Activated naive CD4-positive, alpha-beta T cell treated with anti-CD3 and anti-CD28 coated beads, Interleukin-2, amount 50 U/mL, for 16 hours (primary cell): Measurements from ENCODE around the gene SPANXB1.
"Not testable (repeated sequence)": the region's sequence is repeated elsewhere in the genome, so short reads cannot be mapped to it uniquely, and the experiment has no call there.

Experiments
- DNase-seq: peaks from one replicate; pipeline ENCODE4 v3.0.0-alpha.2; 2020

Gene SPANXB1

GRCh38 chrX:141002568-141002967 is at the start of gene SPANXB1:
Gene SPANXB1, plus strand, starts transcription at chrX:141002594. Its CDS starts 100 bp downstream, at chrX:141002694.
- DNase-seq = not testable (repeated sequence)

DNA sequence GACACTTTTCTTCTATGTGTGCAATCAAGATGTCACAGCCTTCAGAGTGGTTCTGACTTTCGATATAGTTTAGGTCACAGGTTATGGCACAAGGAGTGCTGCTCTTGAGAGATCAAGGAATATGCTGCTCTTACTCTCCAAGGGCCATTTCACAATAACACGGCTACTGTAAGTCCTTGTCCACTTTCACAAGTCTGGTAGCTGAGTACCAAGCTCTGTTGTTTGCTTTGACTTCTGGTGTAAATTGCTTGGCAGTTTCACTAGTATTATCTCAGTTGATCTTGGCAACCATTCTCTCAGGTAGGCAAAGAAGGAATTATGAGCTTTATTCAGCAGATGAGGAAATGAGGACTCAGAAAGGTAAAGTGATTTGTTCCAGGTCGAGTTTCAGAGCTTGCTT is 35.4 kb upstream of the SPANXB1 start:
- DNase-seq = no peak

GRCh38 chrX:140971099-140971795 is 31.1 kb upstream of the SPANXB1 start:
- DNase-seq = no peak

DNA sequence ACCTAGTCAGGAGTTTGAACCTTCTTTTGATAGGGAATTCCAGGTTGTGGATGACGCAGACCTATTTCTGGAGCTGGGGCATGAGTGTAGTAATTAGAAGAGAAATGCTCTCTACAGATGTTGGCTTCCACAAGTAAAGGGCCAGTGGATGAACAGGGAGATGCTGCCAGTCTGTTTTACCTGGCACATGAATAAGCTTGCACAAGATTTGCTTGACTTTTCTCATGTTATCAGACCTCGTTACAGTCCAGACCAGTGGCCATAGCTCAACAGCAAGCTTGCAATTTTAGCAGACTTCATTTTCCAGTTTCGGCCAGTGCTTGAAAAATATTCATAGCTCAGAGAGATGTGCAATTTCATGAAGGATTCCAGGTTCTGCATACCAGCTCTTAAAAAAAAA is 26.9 kb upstream of the SPANXB1 start:
- no peak for DNase-seq

DNA sequence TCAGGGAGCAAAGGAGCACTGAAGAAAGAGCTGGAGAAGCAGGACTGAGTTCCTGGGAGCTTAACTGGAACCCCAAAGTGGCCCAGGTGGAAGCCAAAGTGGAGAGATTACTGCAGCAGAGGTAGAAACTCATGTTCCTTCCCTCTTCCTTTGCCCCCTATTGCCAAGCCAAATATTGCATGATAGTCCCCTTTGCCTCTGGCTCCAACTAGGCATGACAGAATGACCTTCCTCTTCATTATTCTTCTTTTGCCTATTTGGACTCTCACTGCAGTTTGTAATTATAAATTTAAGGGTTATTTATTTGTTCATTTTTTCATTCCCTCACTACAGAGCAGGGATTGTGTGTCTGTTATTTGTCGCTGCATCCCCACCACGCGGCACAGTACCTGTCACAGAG is 22.1 kb upstream of the SPANXB1 start:
- DNase-seq = no peak

DNA sequence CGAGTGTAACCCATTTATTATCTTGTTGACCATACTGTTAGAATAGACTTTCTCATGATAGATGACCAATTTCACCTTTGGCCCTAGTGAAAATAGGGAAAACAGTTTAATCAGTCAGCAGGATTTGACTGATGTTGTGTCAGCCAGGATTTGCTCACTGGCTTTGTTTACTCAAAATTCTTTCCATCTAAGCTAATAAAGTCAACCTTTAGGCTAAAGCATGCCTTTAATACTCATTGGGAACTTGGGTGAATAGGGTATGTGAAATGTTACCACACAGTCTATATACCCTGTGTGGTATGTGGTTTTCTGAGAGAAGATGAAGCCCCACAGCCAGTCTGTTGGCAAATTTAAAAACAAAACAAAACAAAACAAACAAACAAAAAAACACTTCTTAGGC is 18.7 kb upstream of the SPANXB1 start:
- no peak for DNase-seq

GRCh38 chrX:141005243-141005642 is 2.8 kb downstream of the SPANXB1 start:
- DNase-seq = not testable (repeated sequence)

- not testable (repeated sequence) for DNase-seq
These were observed 41.9 kb downstream of the SPANXB1 start for GRCh38 chrX:141044246-141044645.

DNA sequence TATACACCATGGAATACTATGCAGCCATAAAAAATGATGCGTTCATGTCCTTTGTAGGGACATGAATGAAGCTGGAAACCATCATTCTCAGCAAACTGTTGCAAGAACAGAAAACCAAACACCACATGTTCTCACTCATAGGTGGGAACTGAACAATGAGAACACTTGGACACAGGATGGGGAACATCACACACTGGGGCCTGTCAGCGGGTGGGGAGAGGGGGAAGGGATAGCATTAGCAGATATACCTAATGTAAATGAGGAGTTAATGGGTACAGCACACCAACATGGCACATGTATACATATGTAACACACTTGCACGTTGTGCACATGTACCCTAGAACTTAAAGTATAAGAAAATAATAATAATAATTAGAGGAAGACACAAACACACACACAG is 47.5 kb downstream of the SPANXB1 start:
- DNase-seq = not testable (repeated sequence)

GRCh38 chrX:141052098-141052497 is 49.7 kb downstream of the SPANXB1 start:
- DNase-seq = not testable (repeated sequence)
